Activated T-cell treated with anti-CD3 and anti-CD28 coated beads, Interleukin-2, amount 50 U/mL, for 4 hours (primary cell): Measurements from ENCODE around the gene ANKRD44. TPM values are rescaled to one million over a fixed set of nuclear protein-coding genes. Genes with fewer than 3 reads are reported as not detected.

Experiments
- ATAC-seq, 2 donors: fragments of 200-7000 bp; cut with Tn5 transposase; one replicate each; pipeline ENCODE4 v1.10.0; 2021
- DNase-seq: peaks from one replicate; pipeline ENCODE4 v3.0.0-alpha.2; 2020
- H3K27me3 Mint-ChIP-seq: one replicate; pipeline ENCODE4 v1.8.0; 2021; ENCODE audit warnings: low read depth, mixed read lengths
- H3K36me3 Mint-ChIP-seq: one replicate; pipeline ENCODE4 v1.8.0; 2022; ENCODE audit warnings: mixed read lengths; ENCODE audit not compliant: insufficient read depth
- H3K4me1 Mint-ChIP-seq: one replicate; pipeline ENCODE4 v1.8.0; 2021; ENCODE audit warnings: low read depth, mixed read lengths
- H3K4me3 Mint-ChIP-seq: one replicate; pipeline ENCODE4 v1.8.0; 2021; ENCODE audit warnings: mild to moderate bottlenecking, moderate library complexity, mixed read lengths
- H3K9me3 Mint-ChIP-seq: one replicate; pipeline ENCODE4 v1.8.0; 2021; ENCODE audit warnings: mixed read lengths
- total RNA-seq, 3 donors: library from RNA; stranded (reverse); gene quantifications; one replicate each; pipeline ENCODE4 v1.2.1, GENCODE V29; 2021

ANKRD44 gene
- total RNA-seq, 3 donors from 2014 or later, result 75.0 to 91.5 (median 78.3) TPM

GRCh38 chr2:197308585-197308984, 2.0 kb downstream of the ANKRD44 start:
- Mint-ChIP-seq H3K9me3 (no peaks in the 10 kb centered on the region), H3K36me3 (peaks cover 4% of the 10 kb centered on the region), H3K4me1 (peaks cover 75% of the 10 kb centered on the region), H3K27me3 (no peaks in the 10 kb centered on the region), H3K4me3 (peak overlapping the region; percentile 94)
- ATAC-seq (no peak), DNase-seq (no peak)

GRCh38 chr2:197307933-197308521, 2.6 kb downstream of the ANKRD44 start:
- peak; percentile 45 for DNase-seq
- H3K36me3 Mint-ChIP-seq, result peaks cover 4% of the 10 kb centered on the region

GRCh38 chr2:197307236-197307932, 3.2 kb downstream of the ANKRD44 start:
- Mint-ChIP-seq H3K4me1 (peaks cover 80% of the 10 kb centered on the region), H3K4me3 (peak overlapping the region; percentile 94), H3K9me3 (no peaks in the 10 kb centered on the region), H3K27me3 (no peaks in the 10 kb centered on the region), H3K36me3 (peaks cover 10% of the 10 kb centered on the region)
- no peak for DNase-seq
- no peak for ATAC-seq

More at GRCh38 chr2:197307933-197308521, 2.6 kb downstream of the ANKRD44 start:
- peak overlapping the region; percentile 94 for H3K4me3 Mint-ChIP-seq
- ATAC-seq, result peak in 1 of 2 donors; percentile 15
- H3K9me3 Mint-ChIP-seq, result no peaks in the 10 kb centered on the region
- H3K27me3 Mint-ChIP-seq, result no peaks in the 10 kb centered on the region
- H3K4me1 Mint-ChIP-seq, result peaks cover 80% of the 10 kb centered on the region

- Mint-ChIP-seq H3K36me3 (peaks cover 15% of the 10 kb centered on the region), H3K4me1 (peaks cover 79% of the 10 kb centered on the region), H3K4me3 (peak overlapping the region; percentile 94), H3K27me3 (no peaks in the 10 kb centered on the region), H3K9me3 (no peaks in the 10 kb centered on the region)
- DNase-seq (no peak), ATAC-seq (no peak)
Measured at GRCh38 chr2:197306696-197307040, 3.9 kb downstream of the ANKRD44 start.

- DNase-seq, result no peak
- H3K4me3 Mint-ChIP-seq, result peak overlapping the region; percentile 94
- H3K4me1 Mint-ChIP-seq, result peaks cover 79% of the 10 kb centered on the region
- peaks cover 18% of the 10 kb centered on the region for H3K36me3 Mint-ChIP-seq
- no peak for ATAC-seq
- no peaks in the 10 kb centered on the region for H3K27me3 Mint-ChIP-seq
- H3K9me3 Mint-ChIP-seq, result no peaks in the 10 kb centered on the region
Measured at GRCh38 chr2:197306024-197306695, 4.4 kb downstream of the ANKRD44 start.

- H3K27me3 Mint-ChIP-seq, result no peaks in the 10 kb centered on the region
- peak overlapping the region; percentile 81 for H3K4me3 Mint-ChIP-seq
- peak; percentile 67 for ATAC-seq
- H3K36me3 Mint-ChIP-seq, result peaks cover 21% of the 10 kb centered on the region
- peaks cover 92% of the 10 kb centered on the region for H3K4me1 Mint-ChIP-seq
- no peak for DNase-seq
- H3K9me3 Mint-ChIP-seq, result no peaks in the 10 kb centered on the region
Measured at GRCh38 chr2:197304556-197305011, 6.0 kb downstream of the ANKRD44 start.

GRCh38 chr2:197300139-197300538, 10.4 kb downstream of the ANKRD44 start:
- H3K4me3 Mint-ChIP-seq, result peak overlapping the region; percentile 50
- peaks cover 93% of the 10 kb centered on the region for H3K4me1 Mint-ChIP-seq
- no peaks in the 10 kb centered on the region for H3K27me3 Mint-ChIP-seq
- DNase-seq (no peak), ATAC-seq (peak; percentile 11 to 12)
- peaks cover 4% of the 10 kb centered on the region for H3K9me3 Mint-ChIP-seq
- peaks cover 36% of the 10 kb centered on the region for H3K36me3 Mint-ChIP-seq

GRCh38 chr2:197298609-197299008, 12.0 kb downstream of the ANKRD44 start:
- Mint-ChIP-seq H3K27me3 (no peaks in the 10 kb centered on the region), H3K4me1 (peaks cover 96% of the 10 kb centered on the region), H3K36me3 (peaks cover 32% of the 10 kb centered on the region), H3K4me3 (peak overlapping the region; percentile 11), H3K9me3 (peaks cover 4% of the 10 kb centered on the region)
- ATAC-seq, result no peak
- DNase-seq, result no peak

GRCh38 chr2:197297772-197298318, 12.7 kb downstream of the ANKRD44 start:
- ATAC-seq, result peak; percentile 55 to 57
- no peak for DNase-seq
- H3K4me3 Mint-ChIP-seq, result peak overlapping the region; percentile 50
- peaks cover 96% of the 10 kb centered on the region for H3K4me1 Mint-ChIP-seq
- H3K36me3 Mint-ChIP-seq, result peaks cover 31% of the 10 kb centered on the region
- H3K9me3 Mint-ChIP-seq, result peaks cover 4% of the 10 kb centered on the region
- no peaks in the 10 kb centered on the region for H3K27me3 Mint-ChIP-seq

GRCh38 chr2:197297266-197297665, 13.3 kb downstream of the ANKRD44 start:
- DNase-seq (no peak), ATAC-seq (no peak)
- peaks cover 97% of the 10 kb centered on the region for H3K4me1 Mint-ChIP-seq
- H3K9me3 Mint-ChIP-seq, result peaks cover 4% of the 10 kb centered on the region
- no peaks in the 10 kb centered on the region for H3K27me3 Mint-ChIP-seq
- H3K36me3 Mint-ChIP-seq, result peaks cover 26% of the 10 kb centered on the region
- peak overlapping the region; percentile 53 for H3K4me3 Mint-ChIP-seq

GRCh38 chr2:197296835-197297234, 13.7 kb downstream of the ANKRD44 start:
- Mint-ChIP-seq H3K4me1 (peaks cover 97% of the 10 kb centered on the region), H3K9me3 (peaks cover 4% of the 10 kb centered on the region), H3K27me3 (no peaks in the 10 kb centered on the region), H3K36me3 (peaks cover 27% of the 10 kb centered on the region), H3K4me3 (peak overlapping the region; percentile 53)
- DNase-seq (no peak), ATAC-seq (no peak)

GRCh38 chr2:197294260-197294659, 16.3 kb downstream of the ANKRD44 start:
- Mint-ChIP-seq H3K4me3 (peak overlapping the region; percentile 81), H3K27me3 (no peaks in the 10 kb centered on the region), H3K9me3 (peaks cover 4% of the 10 kb centered on the region), H3K4me1 (peaks cover 90% of the 10 kb centered on the region), H3K36me3 (peaks cover 25% of the 10 kb centered on the region)
- DNase-seq, result peak; percentile 47
- peak; percentile 51 to 58 for ATAC-seq

- H3K9me3 Mint-ChIP-seq, result peaks cover 3% of the 10 kb centered on the region
Measured at GRCh38 chr2:197293252-197294007, 17.1 kb downstream of the ANKRD44 start.

GRCh38 chr2:197292619-197293018, 18.0 kb downstream of the ANKRD44 start:
- DNase-seq (no peak), ATAC-seq (no peak)
- Mint-ChIP-seq H3K9me3 (no peaks in the 10 kb centered on the region), H3K27me3 (no peaks in the 10 kb centered on the region), H3K4me1 (peaks cover 89% of the 10 kb centered on the region), H3K4me3 (peak overlapping the region; percentile 81), H3K36me3 (peaks cover 12% of the 10 kb centered on the region)

More at GRCh38 chr2:197293252-197294007, 17.1 kb downstream of the ANKRD44 start:
- ATAC-seq, result peak; percentile 62 to 69
- peaks cover 19% of the 10 kb centered on the region for H3K36me3 Mint-ChIP-seq
- H3K4me1 Mint-ChIP-seq, result peaks cover 90% of the 10 kb centered on the region
- H3K27me3 Mint-ChIP-seq, result no peaks in the 10 kb centered on the region
- no peak for DNase-seq
- peak overlapping the region; percentile 81 for H3K4me3 Mint-ChIP-seq
